Measurements from ENCODE around the gene MYO3B. TPM values are rescaled to one million over a fixed set of nuclear protein-coding genes. Genes with fewer than 3 reads are reported as not detected.

Gene MYO3B
- total RNA-seq, 1 donor from 2014 or later: not detected

GRCh38 chr2:170420961-170421687 is 243.2 kb downstream of the MYO3B start:
- Mint-ChIP-seq H3K4me1 (peaks cover 10% of the 10 kb centered on the region), H3K27ac (ENCODE audit: unreplicated experiment) (no peak overlapping the region), H3K4me3 (no peak overlapping the region), H3K36me3 (ENCODE audit: low read depth) (no peaks in the 10 kb centered on the region), H3K9me3 (peaks cover 3% of the 10 kb centered on the region), H3K27me3 (ENCODE audit: low read depth) (peaks cover 3% of the 10 kb centered on the region)
- DNase-seq (ENCODE audit: low read depth, low spot score): no peak
- no peak for TF ChIP-seq CTCF (conservative IDR thresholded peaks at IDR 0.05)

- no peak for DNase-seq (ENCODE audit: low read depth, low spot score)
- TF ChIP-seq CTCF (conservative IDR thresholded peaks at IDR 0.05): no peak
- no peaks in the 10 kb centered on the region for H3K36me3 Mint-ChIP-seq (ENCODE audit: low read depth)
- H3K4me1 Mint-ChIP-seq: no peaks in the 10 kb centered on the region
- H3K4me3 Mint-ChIP-seq: no peak overlapping the region
- no peaks in the 10 kb centered on the region for H3K9me3 Mint-ChIP-seq
- peaks cover 3% of the 10 kb centered on the region for H3K27me3 Mint-ChIP-seq (ENCODE audit: low read depth)
- no peak overlapping the region for H3K27ac Mint-ChIP-seq (ENCODE audit: unreplicated experiment)
These were observed 246.0 kb downstream of the MYO3B start for GRCh38 chr2:170423919-170424318.

- Mint-ChIP-seq H3K4me1 (no peaks in the 10 kb centered on the region), H3K4me3 (no peak overlapping the region), H3K27ac (ENCODE audit: unreplicated experiment) (no peak overlapping the region), H3K36me3 (ENCODE audit: low read depth) (no peaks in the 10 kb centered on the region), H3K9me3 (no peaks in the 10 kb centered on the region), H3K27me3 (ENCODE audit: low read depth) (peaks cover 3% of the 10 kb centered on the region)
- DNase-seq (ENCODE audit: low read depth, low spot score): no peak
- no peak for TF ChIP-seq CTCF (conservative IDR thresholded peaks at IDR 0.05)
These were observed 247.4 kb downstream of the MYO3B start for GRCh38 chr2:170425281-170425751.

- H3K4me3 Mint-ChIP-seq: no peak overlapping the region
- H3K27me3 Mint-ChIP-seq (ENCODE audit: low read depth): no peaks in the 10 kb centered on the region
- no peaks in the 10 kb centered on the region for H3K9me3 Mint-ChIP-seq
- no peaks in the 10 kb centered on the region for H3K36me3 Mint-ChIP-seq (ENCODE audit: low read depth)
- DNase-seq (ENCODE audit: low read depth, low spot score): no peak
- no peak for TF ChIP-seq CTCF (conservative IDR thresholded peaks at IDR 0.05)
- H3K4me1 Mint-ChIP-seq: no peaks in the 10 kb centered on the region
- no peak overlapping the region for H3K27ac Mint-ChIP-seq (ENCODE audit: unreplicated experiment)
These were observed 250.9 kb downstream of the MYO3B start for GRCh38 chr2:170428868-170429267.

GRCh38 chr2:170432823-170433222 is 254.9 kb downstream of the MYO3B start:
- no peak for TF ChIP-seq CTCF (conservative IDR thresholded peaks at IDR 0.05)
- no peaks in the 10 kb centered on the region for H3K36me3 Mint-ChIP-seq (ENCODE audit: low read depth)
- peaks cover 19% of the 10 kb centered on the region for H3K27me3 Mint-ChIP-seq (ENCODE audit: low read depth)
- no peak for DNase-seq (ENCODE audit: low read depth, low spot score)
- no peaks in the 10 kb centered on the region for H3K9me3 Mint-ChIP-seq
- peaks cover 29% of the 10 kb centered on the region for H3K4me1 Mint-ChIP-seq
- H3K4me3 Mint-ChIP-seq: no peak overlapping the region
- H3K27ac Mint-ChIP-seq (ENCODE audit: unreplicated experiment): no peak overlapping the region

Measured in neural crest cell (in vitro differentiated cells).